HCT116 (cell line): Measurements from ENCODE around the gene YLPM1. TPM values are rescaled to one million over a fixed set of nuclear protein-coding genes. Genes with fewer than 3 reads are reported as not detected.

ENCODE experiments used
- ATAC-seq: fragments of 200-7000 bp; cut with Tn5 transposase; 2 replicates; pipeline ENCODE4 v1.9.1; 2020; ENCODE audit warnings: mild to moderate bottlenecking, moderate library complexity
- BruUV-seq: library from RNA; stranded (reverse); fragments of 400-500 nt; replicated peaks from 2 replicates; lab custom pipeline; 2021; lab: Mats Ljungman, UMichigan
- CTCF ChIA-PET: fragments of 300-600 bp; sonication (Branson Sonifier 250); formaldehyde crosslinking; loops from one replicate; lab custom pipeline; 2021; ENCODE audit warnings: antibody characterized with exemption; lab: Charles Lee
- POLR2A ChIA-PET: fragments of 300-600, 350-600 bp; sonication (Branson Sonifier 250); formaldehyde crosslinking; loops from one replicate; lab custom pipeline; 2021; ENCODE audit warnings: antibody characterized with exemption; lab: Charles Lee
- RAD21 ChIA-PET, 2 experiments: fragments of 300-600 bp; sonication (Branson Sonifier 250); formaldehyde crosslinking; loops; one replicate each; lab custom pipeline; 2023; ENCODE audit warnings: low total read pairs in 2 of 2; ENCODE audit not compliant: uncharacterized antibody in 2 of 2, unreplicated experiment in 2 of 2, low non-redundant PET in 1 of 2; lab: Charles Lee
- DNase-seq: peaks from one replicate; pipeline ENCODE4 v3.0.0-alpha.2; 2010; ENCODE audit warnings: low read depth, low spot score
- H2AFZ ChIP-seq: fragments of 200-600 bp; shearing (Covaris generic), sonication (generic); 2 replicates; pipeline ENCODE4 v1.6.1; 2017; ENCODE audit warnings: low read depth, mixed run types, mixed read lengths, antibody characterized with exemption, low read length; ENCODE audit not compliant: poor library complexity, severe bottlenecking
- H3K27ac ChIP-seq: 2 replicates; pipeline ENCODE4 v1.5.1; 2012; ENCODE audit warnings: low read depth, low read length
- H3K27me3 ChIP-seq: fragments of 200-600 bp; sonication (generic); 2 replicates; pipeline ENCODE4 v1.6.1; 2016; ENCODE audit warnings: mixed run types, low read length, mixed read lengths; ENCODE audit not compliant: insufficient read depth
- H3K36me3 ChIP-seq, 2 experiments: fragments of 200-500 bp in 1 of 2; fragments of 200-600 bp in 1 of 2; sonication (Bioruptor generic) in 1 of 2; sonication (generic) in 1 of 2; 2 replicates each; pipeline versions ENCODE4 v1.5.1 to v1.6.1; 2014 to 2016; ENCODE audit warnings: low read length in 2 of 2, inconsistent platforms in 1 of 2, mixed read lengths in 1 of 2, mixed run types in 1 of 2; ENCODE audit not compliant: insufficient read depth in 2 of 2, control insufficient read depth in 1 of 2
- H3K4me1 ChIP-seq, 2 experiments: fragments of 200-600 bp in 1 of 2; sonication (generic) in 1 of 2; 2 replicates each; pipeline versions ENCODE4 v1.5.1 to v1.6.1; 2012 to 2017; ENCODE audit warnings: low read length in 2 of 2, inconsistent platforms in 1 of 2, mild to moderate bottlenecking in 1 of 2, mixed read lengths in 1 of 2, mixed run types in 1 of 2, moderate library complexity in 1 of 2; ENCODE audit not compliant: insufficient read depth in 2 of 2, control insufficient read depth in 1 of 2
- H3K4me2 ChIP-seq: fragments of 200-600 bp; sonication (generic); 2 replicates; pipeline ENCODE4 v1.6.1; 2017; ENCODE audit warnings: mixed run types, low read length, mixed read lengths
- H3K4me3 ChIP-seq, 2 experiments: fragments of 200-600 bp in 1 of 2; sonication (generic) in 1 of 2; replicated peaks in 1 of 2; 2 replicates each; pipeline ENCODE4 v1.5.1; 2011 to 2016; ENCODE audit warnings: low read length in 2 of 2, control low read depth in 1 of 2, low read depth in 1 of 2, mild to moderate bottlenecking in 1 of 2, mixed read lengths in 1 of 2, mixed run types in 1 of 2
- H3K79me2 ChIP-seq: fragments of 200-600 bp; sonication (generic); 2 replicates; pipeline ENCODE4 v1.6.1; 2017; ENCODE audit warnings: mild to moderate bottlenecking, mixed run types, low read length, moderate library complexity, mixed read lengths; ENCODE audit not compliant: insufficient read depth
- H3K9ac ChIP-seq: fragments of 200-600 bp; sonication (generic); 2 replicates; pipeline ENCODE4 v1.6.1; 2016; ENCODE audit warnings: low read length, mixed read lengths
- H3K9me2 ChIP-seq: fragments of 200-600 bp; sonication (generic), shearing (Covaris generic); 2 replicates; pipeline ENCODE4 v1.6.1; 2017; ENCODE audit warnings: mixed run types, mild to moderate bottlenecking, moderate library complexity; ENCODE audit not compliant: insufficient read depth
- H3K9me3 ChIP-seq, 2 experiments: fragments of 200-500 bp in 1 of 2; fragments of 200-600 bp in 1 of 2; sonication (Bioruptor generic) in 1 of 2; sonication (generic) in 1 of 2; 2 replicates each; pipeline ENCODE4 v1.6.1; 2014 to 2017; ENCODE audit warnings: low read length in 2 of 2, mixed read lengths in 2 of 2, inconsistent platforms in 1 of 2, low read depth in 1 of 2, mild to moderate bottlenecking in 1 of 2, mixed run types in 1 of 2, moderate library complexity in 1 of 2; ENCODE audit not compliant: control insufficient read depth in 1 of 2, insufficient read depth in 1 of 2
- H4K20me1 ChIP-seq: fragments of 200-600 bp; sonication (generic), shearing (Covaris generic); 2 replicates; pipeline ENCODE4 v1.6.1; 2017; ENCODE audit warnings: mixed run types, mild to moderate bottlenecking, moderate library complexity; ENCODE audit not compliant: insufficient read depth
- ATF3 ChIP-seq: IDR thresholded peaks from 2 replicates; pipeline ENCODE4 v1.6.1; 2012
- CTCF ChIP-seq, 3 experiments: fragments of 200-600 bp in 1 of 3; sonication (generic) in 1 of 3; IDR thresholded peaks in 2 of 3; conservative IDR thresholded peaks in 1 of 3; 2 replicates each; pipeline ENCODE4 v1.5.1; 2012 to 2017; ENCODE audit warnings: low read depth in 2 of 3, low read length in 2 of 3, antibody characterized with exemption in 1 of 3, borderline replicate concordance in 1 of 3, control low read depth in 1 of 3, mild to moderate bottlenecking in 1 of 3, mixed read lengths in 1 of 3, mixed run types in 1 of 3, moderate library complexity in 1 of 3; ENCODE audit not compliant: insufficient read depth in 1 of 3
- EGR1 ChIP-seq: IDR thresholded peaks from 2 replicates; pipeline ENCODE4 v1.6.1; 2012; ENCODE audit warnings: low read depth
- EZH2 ChIP-seq: fragments of 200-600 bp; sonication (generic); IDR thresholded peaks from 2 replicates; pipeline ENCODE4 v1.6.1; 2017; ENCODE audit warnings: antibody characterized with exemption, mixed run types
- EZH2phosphoT487 ChIP-seq: fragments of 200-600 bp; IDR thresholded peaks from 2 replicates; pipeline ENCODE4 v1.6.1; 2018; ENCODE audit warnings: antibody characterized with exemption, borderline replicate concordance
- REST ChIP-seq: IDR thresholded peaks from 2 replicates; pipeline ENCODE4 v1.6.1; 2012; ENCODE audit warnings: low read depth
- SP1 ChIP-seq: IDR thresholded peaks from 2 replicates; pipeline ENCODE4 v1.6.1; 2012; ENCODE audit warnings: low read depth
- SRF ChIP-seq: IDR thresholded peaks from 2 replicates; pipeline ENCODE4 v1.6.1; 2012; ENCODE audit warnings: low read depth
- TCF7L2 ChIP-seq: IDR thresholded peaks from 2 replicates; pipeline ENCODE4 v1.7.0; 2011; ENCODE audit warnings: borderline replicate concordance, inconsistent platforms; ENCODE audit not compliant: insufficient read depth, insufficient read length; ENCODE audit errors: extremely low read depth
- ZBTB33 ChIP-seq: IDR thresholded peaks from 2 replicates; pipeline ENCODE4 v1.6.1; 2011; ENCODE audit warnings: mild to moderate bottlenecking, low read length, moderate library complexity; ENCODE audit not compliant: insufficient replicate concordance; ENCODE audit errors: extremely low read depth
- ZFX ChIP-seq: fragments of 450-650 bp; IDR thresholded peaks from 2 replicates; pipeline ENCODE4 v1.6.1; 2017
- intact Hi-C: fragments of 100-400 bp; cut with micrococcal nuclease; formaldehyde crosslinking; loops from 2 replicates; pipeline ENCODE4 v1.10.0; 2022
- total RNA-seq: library from RNA; stranded (reverse); gene quantifications from one replicate; pipeline ENCODE4 v1.2.1, GENCODE V29; 2021; ENCODE audit not compliant: unreplicated experiment

YLPM1 gene
- total RNA-seq, 1 experiment from 2014 or later = 55.1 TPM

GRCh38 chr14:74723134-74723533 is 40.0 kb upstream of the YLPM1 start:
- ChIA-PET RAD21 (no interaction called here), CTCF (no interaction called here), POLR2A (no interaction called here)
- H3K9ac ChIP-seq = no peak overlapping the region
- H3K36me3 ChIP-seq = peaks cover 12 to 16% of the 10 kb centered on the region in 2 experiments; a peak in 2 of 4 replicates
- H3K4me1 ChIP-seq = no peaks in the 10 kb centered on the region
- no peak for DNase-seq
- TF ChIP-seq REST = no peak
- no peak for TF ChIP-seq ZBTB33
- TF ChIP-seq EGR1 = no peak
- no peak for TF ChIP-seq TCF7L2
- no peak for TF ChIP-seq SRF
- no peak for TF ChIP-seq SP1
- no peak for TF ChIP-seq ATF3
- no peak for TF ChIP-seq EZH2
- no peak for TF ChIP-seq ZFX
- no peak for TF ChIP-seq CTCF (IDR thresholded peaks at IDR 0.05 in 2 of 3, conservative IDR thresholded peaks at IDR 0.05 in 1 of 3; ENCODE audit: borderline replicate concordance in 1 of 3, insufficient read depth in 1 of 3, low read depth in 2 of 3, low read length in 2 of 3)
- TF ChIP-seq EZH2phosphoT487 = no peak
- no peaks in the 10 kb centered on the region for H3K27me3 ChIP-seq
- H3K9me3 ChIP-seq = no peaks in the 10 kb centered on the region
- no peak overlapping the region for H2AFZ ChIP-seq
- intact Hi-C loops = no loop called here
- H3K9me2 ChIP-seq = no peaks in the 10 kb centered on the region
- no peak overlapping the region for H3K27ac ChIP-seq
- no peaks in the 10 kb centered on the region for H3K79me2 ChIP-seq
- BruUV-seq = no TSS peak
- H3K4me3 ChIP-seq = no peak overlapping the region
- no peak for ATAC-seq
- H4K20me1 ChIP-seq = no peaks in the 10 kb centered on the region
- H3K4me2 ChIP-seq = no peak overlapping the region
